ENCODE measurements around the gene GDA.
A peak's percentile ranks its signal among the peaks of the same experiment; 100 is the strongest.
"Not testable (repeated sequence)": the region's sequence is repeated elsewhere in the genome, so short reads cannot be mapped to it uniquely, and the experiment has no call there.

Gene GDA

DNA sequence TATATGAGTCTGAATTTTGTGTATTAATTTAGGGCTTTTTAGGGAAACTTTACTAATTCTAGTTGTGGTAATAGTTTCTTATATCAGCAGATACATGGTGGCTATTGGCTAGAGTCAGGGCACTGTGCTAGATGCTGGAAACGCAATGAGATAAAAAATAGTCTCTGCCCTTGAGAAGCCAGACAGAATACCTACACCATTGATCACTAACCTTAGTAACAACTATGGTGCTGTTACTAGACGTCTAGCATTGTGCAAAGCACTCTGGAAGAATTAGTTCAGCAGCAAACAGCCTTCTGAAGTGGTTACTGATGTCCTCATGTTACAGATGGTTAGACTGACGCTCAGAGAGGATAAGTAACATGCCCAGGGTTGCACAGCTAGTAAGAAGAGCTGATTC is 61.8 kb downstream of the GDA start:
- no peak for DNase-seq

DNA sequence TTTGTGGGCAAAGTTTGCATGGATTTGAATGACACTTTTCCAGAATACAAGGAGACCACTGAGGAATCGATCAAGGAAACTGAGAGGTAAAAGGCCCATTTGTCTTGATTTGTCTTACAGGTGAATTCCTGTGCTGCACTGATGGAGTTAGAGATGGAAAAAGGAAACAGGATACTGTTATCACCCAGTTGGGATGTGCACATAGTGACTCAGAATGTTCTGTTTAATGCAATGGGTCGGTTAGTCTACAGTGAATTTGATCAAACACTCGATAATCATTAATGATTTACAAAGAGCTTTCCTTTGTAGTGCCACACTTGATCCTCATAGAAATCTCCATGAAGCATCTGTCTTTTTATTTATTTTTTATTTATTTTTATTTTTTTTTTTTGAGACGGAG is 64.7 kb downstream of the GDA start:
- DNase-seq, result no peak

DNA sequence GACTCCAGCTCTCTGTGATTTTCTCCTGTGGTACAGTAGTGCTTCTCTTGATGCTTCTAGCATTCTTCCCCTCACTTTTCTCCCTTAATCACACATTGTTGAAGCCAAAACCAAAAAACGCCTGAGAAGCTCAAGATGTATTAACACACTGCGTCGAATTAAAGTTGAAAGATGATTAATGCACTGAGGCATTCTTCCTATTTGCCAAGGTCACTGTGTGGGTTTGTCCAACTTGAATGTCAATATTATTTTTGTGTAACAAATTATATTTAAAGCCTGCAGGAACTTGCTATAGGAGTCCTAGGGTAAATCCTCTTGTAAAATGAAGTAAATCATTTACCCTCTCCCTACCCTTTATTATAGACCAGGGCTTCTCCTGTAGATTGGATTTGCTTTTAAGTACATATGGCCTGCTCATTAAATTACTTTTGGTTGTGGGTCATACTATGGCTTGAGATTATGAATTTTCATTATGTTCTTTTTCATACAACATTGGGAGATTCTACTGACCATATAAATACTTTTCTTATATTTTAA is 68.1 kb downstream of the GDA start:
- DNase-seq, result no peak

DNA sequence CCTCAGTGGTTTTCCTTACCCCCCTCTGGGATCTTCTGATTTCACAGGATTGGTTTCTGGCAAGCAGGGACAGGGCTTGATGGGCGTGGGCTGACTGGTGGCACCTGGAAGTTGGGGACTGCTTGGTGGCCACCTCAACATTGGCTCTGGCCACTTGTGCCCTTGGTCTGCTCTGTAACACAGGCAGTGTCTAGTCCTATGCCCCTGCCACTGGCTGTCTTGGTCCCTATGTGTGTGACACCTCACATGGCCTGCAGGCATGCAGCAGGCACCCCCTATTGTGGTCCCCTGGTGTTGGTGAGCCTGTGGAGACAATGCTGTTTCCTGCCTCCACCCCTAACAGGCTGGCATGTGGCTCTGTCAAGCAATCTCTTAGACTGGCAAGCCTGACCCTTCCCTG is 71.3 kb downstream of the GDA start:
- no peak for DNase-seq

DNA sequence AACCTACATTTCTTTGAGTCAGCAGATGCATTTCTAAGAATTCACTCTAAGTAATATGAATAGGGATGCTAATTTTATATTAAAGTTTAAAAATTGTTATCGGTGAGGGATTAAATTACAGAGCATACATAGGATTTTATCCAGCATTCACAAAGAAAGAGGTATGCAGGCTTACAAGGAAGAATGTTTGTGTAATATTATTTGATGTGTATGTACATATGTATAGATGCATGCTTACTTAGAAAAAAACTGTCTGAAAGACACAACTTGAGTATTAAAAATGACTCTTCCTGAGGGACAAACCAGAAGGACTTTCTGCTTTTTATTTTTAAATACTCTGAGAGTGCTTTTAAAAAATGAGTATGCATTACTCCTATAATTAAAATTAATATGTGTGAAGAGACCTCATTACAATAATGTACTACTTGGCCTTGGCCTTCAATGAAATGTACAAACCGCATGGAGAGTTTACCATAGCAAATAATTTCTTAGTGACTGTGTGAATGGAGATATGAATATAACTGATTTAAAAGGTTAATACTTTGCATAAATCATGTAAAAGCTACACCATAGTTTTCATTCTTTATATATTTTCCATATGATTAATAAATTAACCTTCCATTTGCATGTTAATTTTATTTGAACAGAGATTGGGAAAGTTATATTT is 77.0 kb downstream of the GDA start:
- DNase-seq, result no peak

DNA sequence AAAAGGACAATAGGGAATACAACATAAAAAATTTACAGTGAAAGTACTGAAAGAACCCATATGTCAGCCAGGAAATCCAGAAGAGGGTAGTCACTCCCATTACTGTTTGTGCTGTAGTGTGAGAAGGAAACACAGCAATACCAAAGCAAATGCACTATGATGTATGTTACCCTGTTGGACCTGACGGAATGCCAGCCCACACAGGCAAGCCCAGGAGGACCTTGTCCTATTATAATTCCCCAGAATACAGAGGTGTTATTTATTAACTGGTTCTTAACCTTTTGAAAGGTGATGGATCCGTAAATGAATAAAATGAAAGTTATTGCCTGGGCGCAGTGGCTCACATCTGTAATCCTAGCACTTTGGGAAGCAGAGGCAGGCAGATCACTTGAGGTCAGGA is 79.0 kb downstream of the GDA start:
- no peak for DNase-seq

DNA sequence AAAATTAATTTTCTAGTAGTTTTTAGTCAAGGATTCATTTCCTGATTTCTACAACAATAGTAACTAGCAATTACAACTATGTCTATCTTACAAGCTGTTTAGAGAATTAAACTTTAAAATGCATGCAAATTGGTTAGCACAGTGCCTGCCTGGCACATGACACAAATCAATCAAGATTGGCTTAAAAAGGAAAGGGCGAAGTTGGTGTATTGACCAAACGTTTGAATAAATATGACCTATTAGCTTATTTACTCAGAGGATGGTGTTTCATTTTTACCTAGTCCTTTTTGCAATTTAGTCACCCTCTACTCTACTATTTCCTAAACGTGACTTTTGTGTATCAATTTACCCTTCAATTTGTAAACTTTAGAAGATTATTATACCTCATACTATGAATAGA is 83.5 kb downstream of the GDA start:
- no peak for DNase-seq

DNA sequence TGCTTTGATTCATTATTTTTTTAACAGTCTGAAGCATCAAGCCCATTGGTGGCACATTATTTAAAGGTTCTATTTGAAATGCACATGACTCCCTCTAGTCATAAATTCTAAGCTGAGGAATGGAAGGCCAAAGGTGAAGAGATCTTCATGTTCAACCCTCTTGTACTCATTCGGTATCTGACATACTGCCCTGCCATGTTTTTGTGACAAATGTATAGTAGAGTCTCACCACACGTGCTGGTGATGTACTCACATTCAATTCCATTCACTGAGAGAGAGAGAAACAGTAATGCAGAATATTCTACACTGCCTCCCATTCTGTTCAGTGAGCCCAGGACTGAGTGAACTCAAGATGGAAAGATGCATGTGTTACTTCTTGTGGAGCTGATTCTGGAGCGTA is 98.3 kb downstream of the GDA start:
- no peak for DNase-seq

DNA sequence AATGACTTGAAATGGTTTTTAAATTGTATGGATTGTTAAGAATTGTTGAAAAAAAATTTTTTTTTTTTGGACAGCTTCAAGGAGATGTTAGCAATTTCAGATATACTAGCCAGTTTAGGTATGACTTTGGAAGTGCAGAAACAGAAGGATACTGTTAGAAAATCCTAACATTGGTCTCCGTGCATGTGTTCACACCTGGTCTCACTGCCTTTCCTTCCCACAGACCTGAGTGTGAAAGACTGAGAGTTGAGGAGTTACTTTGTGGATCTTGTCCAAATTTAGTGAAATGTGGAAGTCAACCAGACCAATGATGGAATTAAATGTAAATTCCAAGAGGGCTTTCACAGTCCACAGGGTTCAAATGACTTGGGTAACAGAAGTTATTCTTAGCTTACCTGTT is 102.3 kb downstream of the GDA start:
- DNase-seq, result no peak

DNA sequence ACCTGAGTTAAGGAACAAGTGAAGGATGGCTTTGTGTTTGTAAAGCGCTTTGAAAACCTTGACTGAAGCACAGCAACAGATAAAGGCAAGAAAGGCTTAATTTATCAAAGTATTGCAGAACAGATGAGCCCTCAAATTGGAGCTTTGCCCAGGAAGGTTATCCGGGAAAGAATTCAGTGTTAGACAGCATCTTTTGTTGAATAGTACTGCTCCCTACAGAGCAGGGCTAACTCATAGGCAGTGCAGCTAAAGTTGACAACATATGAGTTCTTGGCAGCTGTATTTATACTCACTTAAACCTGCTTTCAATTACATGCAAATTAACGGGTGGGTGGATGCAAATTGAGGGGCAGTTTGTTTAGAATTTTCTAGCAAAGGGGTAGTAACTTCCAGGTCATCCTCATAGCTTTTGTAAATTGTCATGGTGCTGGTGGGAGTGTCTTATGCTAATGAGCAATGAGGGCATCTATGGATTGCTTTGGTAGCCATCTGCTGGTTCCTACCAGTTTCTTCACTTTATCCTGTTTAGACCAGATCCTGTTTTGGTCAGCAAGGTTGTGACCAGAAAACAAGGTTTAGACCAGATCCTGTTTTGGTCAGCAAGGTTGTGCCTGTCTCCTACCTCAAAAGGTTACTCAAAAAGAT is 105.8 kb downstream of the GDA start:
- DNase-seq, result no peak

DNA sequence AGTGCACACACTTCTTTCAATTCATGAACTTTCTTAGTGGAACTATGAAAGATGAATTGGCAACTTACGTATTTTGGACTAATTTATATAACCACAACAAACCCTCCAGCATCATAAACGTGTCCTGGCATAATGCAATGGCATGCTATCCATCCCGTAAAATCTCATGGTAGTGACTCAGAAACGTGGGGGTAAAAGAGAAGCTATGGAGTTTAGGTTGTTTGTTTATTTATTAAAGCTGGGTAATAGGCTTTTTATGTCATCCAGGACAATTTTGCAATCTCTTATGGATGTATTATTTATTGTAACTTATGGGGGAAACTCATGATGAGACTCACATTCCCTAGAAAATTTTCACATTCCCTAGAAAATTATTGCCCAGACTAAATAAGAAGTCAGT is 106.3 kb downstream of the GDA start:
- no peak for DNase-seq

DNA sequence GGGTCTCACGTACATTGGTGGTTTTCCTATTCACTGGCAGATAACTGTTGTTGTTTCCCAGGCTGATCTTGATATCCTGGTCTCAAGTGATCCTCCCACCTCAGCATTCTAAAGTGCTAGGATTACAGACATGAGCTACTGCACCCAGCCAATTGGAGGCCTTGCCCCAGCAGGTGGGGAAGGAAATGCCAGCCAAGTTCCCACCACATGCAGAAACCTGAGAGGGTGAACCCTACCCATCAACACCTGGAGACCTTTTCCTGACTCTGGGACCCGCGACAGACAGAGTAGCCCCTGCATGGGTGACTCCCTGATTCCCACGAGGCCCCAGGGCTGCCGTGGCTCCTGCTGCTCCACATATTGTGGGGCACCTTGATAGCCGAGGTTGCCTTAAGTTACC is 107.7 kb downstream of the GDA start:
- no peak for DNase-seq

DNA sequence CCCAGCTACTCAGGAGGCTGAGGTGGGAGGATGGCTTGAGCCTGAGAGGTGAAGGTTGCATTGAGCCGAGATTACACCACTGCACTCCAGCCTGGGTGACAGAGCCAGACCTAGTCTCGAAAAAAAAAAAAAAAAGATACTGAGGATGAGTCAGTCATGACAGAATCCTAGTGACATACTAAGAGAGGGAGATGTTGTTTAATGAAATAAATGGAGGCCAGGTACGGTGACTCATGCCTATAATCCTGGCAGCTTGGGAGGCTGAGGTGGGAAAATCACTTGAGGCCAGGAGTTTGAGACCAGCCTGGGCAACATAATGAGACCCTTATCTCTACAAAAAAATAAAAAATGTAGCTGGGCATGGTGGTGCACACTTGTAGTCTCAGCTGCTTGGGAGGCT is 108.6 kb downstream of the GDA start:
- no peak for DNase-seq

DNA sequence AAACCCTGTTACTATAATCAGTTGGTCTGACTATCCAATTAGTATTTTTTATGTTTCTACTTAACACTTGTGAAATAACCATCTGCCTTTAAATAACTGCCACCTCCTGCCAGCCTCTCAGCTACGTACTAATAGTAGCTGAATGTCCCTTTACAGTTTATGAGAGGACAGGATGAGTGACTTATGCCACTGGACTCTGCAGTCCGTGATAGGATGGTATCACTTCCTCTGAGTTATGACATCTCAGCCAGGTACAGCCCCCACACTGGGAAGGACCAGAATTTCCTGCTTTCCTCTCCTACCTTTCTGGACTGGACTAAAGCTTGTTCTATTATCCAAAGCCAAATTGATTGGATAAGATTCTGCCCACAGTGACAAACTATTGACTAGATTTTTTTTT is 112.8 kb downstream of the GDA start:
- DNase-seq, result no peak

DNA sequence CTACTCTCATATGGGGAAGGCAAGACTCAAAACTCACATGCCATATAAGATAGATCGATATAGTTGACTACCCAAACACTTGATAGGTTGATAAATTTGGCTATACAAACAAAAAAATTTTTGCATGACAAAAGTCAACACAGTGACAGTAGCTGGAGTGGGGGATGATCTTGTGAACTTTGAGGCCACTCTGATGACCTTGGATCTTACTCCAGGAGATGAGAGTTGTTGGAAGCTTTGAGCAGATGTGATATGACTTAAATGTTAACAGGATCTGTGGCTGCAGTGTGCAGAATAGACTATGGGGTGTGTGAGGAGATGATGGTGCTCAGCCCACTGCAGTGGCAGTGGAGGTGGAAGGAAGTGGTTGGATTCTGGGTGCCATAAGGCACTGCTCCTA is 114.3 kb downstream of the GDA start:
- no peak for DNase-seq

DNA sequence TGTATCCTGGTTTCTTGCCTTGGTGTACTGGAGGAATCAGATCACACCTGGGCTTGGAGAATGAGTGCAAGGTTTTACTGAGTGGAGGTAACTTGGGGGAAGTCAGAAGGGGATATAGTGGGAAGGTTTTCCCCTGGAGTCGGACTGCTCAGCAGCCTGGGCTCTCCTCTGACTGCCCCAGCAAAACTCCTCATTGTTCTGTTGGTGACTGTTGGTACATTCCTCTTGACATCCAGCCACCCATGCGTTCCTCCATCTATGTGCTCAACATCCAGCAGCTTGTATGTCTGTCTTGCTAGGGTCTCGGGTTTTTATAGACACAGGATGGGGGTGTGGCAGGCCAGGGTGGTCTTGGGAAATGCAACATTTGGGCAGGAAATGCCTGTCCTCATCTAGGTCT is 119.7 kb downstream of the GDA start:
- DNase-seq, result no peak

DNA sequence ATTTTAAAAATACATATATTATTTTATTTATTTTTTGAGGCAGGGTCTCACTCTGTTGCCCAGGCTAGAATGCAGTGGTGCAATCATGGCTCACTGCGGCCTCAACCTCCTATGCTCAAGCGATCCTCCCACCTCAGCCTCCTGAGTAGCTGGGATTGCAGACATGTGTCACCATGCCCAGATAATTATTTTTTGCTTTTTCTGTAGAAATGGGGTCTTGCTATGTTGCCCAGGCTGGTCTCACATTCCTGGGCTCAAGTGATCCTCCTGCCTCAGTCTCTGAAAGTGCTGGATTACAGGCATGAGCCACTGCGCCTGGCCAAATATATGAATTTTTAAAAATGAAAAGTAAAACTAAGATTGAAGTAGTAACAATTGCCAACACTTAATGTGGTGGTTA is 121.1 kb downstream of the GDA start:
- DNase-seq, result not testable (repeated sequence)

DNA sequence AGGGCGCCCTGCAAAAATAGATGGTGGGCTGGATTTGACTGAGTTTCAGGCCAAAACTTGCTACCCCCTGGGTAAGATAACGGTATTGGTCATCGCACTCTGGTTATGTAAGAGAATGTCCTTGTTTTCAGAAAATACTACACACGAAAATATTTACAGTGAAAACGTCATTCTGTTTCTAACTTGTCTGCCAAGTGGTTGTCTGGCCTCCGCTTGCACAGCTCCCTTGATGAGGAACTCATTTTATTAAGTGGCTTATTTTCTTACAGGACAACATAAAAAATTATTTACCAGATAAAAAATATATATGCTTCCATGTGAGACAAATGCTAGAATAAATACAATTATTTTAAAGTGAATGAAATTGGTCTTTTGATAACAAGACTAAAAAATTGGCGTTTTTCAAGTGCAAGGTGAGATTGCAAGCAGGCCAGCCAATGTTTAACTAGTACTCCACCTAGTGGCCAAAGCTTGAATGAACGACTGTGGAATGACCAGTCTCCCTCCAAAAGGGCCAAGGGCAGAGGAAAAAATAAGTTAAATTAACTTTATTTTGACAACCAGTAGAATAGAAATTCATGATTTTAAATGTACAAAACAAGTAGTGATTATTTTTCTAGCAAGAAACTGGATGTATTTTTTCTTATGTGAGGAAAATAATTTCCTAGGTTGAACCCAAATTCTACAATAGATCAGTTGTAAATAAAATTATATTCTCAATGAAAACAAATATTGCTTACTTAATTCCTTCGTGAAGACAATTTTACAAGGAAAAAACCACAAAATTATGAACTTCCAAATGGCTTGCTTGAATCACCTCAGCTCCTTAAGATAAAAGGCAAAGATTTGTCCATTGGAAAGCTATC is 122.6 kb downstream of the GDA start:
- peak; percentile 36 for DNase-seq

DNA sequence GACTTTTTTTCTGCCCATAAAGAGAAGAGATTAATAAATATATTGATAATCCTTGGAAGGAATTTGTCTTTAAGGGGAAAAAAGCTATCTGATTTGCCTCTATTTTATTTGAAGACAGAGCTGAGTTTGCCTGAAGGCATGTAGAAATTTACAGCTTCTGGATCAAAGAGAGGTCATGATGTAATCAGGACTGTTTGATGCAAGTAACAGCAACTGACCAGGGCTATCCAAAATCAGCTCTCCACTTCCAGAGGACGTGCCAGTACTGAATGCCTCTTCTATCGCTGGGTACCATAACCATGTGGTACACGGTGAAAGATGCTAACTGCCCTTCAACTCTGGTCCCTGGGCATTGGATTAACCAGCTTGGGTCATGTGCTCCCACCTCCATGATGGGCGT is 125.2 kb downstream of the GDA start:
- no peak for DNase-seq

DNA sequence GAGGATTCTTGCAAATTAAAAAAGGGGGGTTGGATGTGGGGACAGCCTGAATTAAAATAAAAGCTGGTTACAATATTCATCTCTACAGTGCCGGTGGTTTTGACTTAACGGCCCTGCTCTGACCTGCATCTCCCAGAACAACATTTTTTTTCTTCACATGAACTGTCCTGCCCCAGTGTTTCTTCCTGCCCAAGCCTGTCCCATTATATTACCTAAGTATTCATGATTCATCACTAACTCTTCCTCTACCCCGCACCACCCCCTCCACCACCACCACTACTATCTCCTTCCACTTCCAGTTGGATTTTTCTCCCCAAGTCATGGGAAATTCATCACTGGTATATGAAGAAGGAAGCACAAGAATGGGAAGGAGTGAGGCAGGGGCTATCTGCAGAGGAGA is 125.7 kb downstream of the GDA start:
- DNase-seq, result no peak

DNA sequence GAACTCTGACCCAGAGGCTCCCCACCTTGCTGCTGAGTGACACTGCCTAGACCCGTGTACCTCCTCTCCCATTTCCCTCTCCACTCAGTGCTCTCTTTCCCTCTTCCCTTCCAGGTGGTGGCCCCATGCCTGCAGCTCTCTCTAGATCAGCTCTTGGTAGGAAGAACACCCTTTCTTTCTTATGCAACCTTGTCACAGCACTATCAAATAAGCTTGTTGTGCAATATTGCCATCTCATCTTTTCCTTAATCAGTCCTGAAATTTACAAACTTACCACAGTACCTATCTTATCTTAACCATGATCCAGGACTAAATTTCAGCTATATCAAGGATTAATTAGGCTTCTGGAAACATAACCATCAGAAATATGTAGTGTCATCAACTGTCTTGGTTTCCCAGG is 127.2 kb downstream of the GDA start:
- DNase-seq, result no peak

DNA sequence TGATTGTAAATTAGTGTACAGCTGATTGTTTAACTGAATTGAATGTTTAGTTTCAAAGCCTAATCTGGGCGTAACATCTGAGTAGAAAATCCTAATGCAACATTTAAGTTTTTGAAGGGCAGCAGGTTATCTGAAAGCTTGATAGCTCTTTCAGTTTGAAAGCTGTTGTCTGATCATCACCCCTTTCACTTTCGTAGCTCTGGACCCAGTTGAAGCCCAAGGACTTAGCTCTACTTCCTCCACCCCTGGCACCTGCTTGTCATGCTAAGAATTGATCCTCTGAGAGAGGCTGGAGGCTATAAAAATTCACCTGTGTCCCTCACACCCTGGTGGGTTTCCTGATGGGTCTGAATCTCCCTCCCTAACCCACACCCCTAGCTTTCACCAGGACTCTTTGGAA is 129.7 kb downstream of the GDA start:
- DNase-seq, result no peak

DNA sequence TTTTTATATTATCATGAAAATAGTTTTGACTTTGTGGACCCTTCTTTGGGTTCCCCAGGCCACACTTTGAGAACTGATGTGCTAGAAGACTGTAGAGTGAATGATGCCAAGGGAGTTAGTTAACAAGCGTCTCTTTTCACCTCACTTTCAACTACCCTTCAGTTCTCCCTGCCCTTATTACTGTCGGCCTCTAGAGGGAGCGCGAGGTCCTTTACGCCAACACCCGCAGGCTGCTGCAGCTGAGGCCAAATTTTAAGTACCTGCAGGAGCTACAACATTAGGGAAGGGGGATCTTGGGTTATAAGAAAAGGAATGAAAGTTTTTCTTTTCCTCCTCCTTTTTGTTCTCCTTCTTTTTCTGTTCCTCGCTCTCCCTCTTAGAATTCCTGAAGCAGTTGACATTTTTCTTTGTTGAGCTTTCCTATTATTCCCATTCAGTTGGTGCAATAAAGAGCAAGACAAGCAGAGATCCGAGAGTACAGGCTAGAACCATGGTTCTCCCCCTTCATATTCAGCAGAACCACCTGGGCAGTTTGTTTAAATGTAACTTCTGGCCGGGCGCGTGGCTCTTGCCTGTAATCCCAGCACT is 131.8 kb downstream of the GDA start:
- peak; percentile 69 for DNase-seq

DNA sequence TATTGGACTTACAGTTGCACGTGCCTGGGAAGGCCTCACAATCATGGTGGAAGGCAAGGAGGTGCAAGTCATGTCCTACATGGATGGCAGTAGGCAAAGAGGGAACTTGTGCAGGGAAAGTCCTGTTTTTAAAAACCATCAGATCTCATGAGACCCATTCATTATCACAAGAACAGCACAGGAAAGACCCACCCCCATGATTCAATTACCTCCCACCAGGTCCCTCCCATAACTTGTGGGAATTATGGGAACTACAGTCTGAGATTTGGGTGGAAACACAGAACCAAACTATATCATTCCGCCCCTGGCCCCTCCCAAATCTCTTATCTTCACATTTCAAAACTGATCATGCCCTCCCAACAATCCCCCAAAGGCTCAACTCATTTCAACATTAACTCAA is 140.2 kb downstream of the GDA start:
- DNase-seq, result no peak
